ENCODE measurements around the gene NPTX2. TPM values are rescaled to one million over a fixed set of nuclear protein-coding genes. Genes with fewer than 3 reads are reported as not detected.

Gene NPTX2
- total RNA-seq, 1 experiment from 2014 or later: not detected

DNA sequence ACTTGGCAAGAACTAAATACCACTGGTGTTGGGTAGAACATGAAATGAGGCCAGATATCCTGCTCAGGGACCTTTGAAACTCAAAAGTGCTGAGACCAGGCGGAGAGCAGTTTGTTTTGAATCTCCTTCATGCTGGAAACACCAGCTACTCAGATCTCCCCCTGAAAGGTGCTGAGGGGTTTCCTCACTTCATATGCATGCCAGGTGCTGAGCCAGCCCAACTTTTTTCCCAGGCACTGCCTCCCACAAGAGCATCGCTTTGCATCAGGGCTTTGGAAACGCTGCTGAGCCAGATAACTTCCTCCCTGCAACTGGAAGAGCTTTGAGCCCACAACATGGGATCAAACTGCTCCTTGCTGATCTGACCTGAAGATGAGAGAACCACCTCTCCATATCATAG lies 13.7 kb downstream of the NPTX2 start:
- H3K36me3 ChIP-seq (ENCODE audit: control insufficient read depth in 1 of 2, insufficient read depth in 2 of 2, low read length in 2 of 2): no peaks in the 10 kb centered on the region
- ChIA-PET CTCF (no interaction called here), POLR2A (no interaction called here), RAD21 (ENCODE audit: low non-redundant PET in 1 of 2, low total read pairs in 2 of 2, uncharacterized antibody in 2 of 2, unreplicated experiment in 2 of 2) (no interaction called here)
- DNase-seq (ENCODE audit: low read depth, low spot score) (no peak), ATAC-seq (no peak)
- no peaks in the 10 kb centered on the region for H4K20me1 ChIP-seq (ENCODE audit: insufficient read depth)
- no peak overlapping the region for H3K4me2 ChIP-seq (ENCODE audit: low read length)
- intact Hi-C loops (cut with micrococcal nuclease): no loop called here
- no peak overlapping the region for H2AFZ ChIP-seq (ENCODE audit: low read depth, low read length, poor library complexity, severe bottlenecking)
- H3K9me2 ChIP-seq (ENCODE audit: insufficient read depth): no peaks in the 10 kb centered on the region
- no TSS peak for BruUV-seq (replicated peaks)
- H3K9me3 ChIP-seq (ENCODE audit: control insufficient read depth in 1 of 2, insufficient read depth in 1 of 2, low read depth in 1 of 2, low read length in 2 of 2): no peaks in the 10 kb centered on the region
- TF ChIP-seq ELF1 (IDR thresholded peaks at IDR 0.05; ENCODE audit: borderline replicate concordance, low read depth): no peak
- TF ChIP-seq, protein P1, sequence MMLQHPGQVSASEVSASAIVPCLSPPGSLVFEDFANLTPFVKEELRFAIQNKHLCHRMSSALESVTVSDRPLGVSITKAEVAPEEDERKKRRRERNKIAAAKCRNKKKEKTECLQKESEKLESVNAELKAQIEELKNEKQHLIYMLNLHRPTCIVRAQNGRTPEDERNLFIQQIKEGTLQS (IDR thresholded peaks at IDR 0.05): no peak
- no peak for TF ChIP-seq SRF (IDR thresholded peaks at IDR 0.05; ENCODE audit: low read depth)
- TF ChIP-seq SP1 (IDR thresholded peaks at IDR 0.05; ENCODE audit: low read depth): no peak
- no peak for TF ChIP-seq ZNF274 (IDR thresholded peaks at IDR 0.05; ENCODE audit: low read depth, low read length)
- TF ChIP-seq, protein P2, sequence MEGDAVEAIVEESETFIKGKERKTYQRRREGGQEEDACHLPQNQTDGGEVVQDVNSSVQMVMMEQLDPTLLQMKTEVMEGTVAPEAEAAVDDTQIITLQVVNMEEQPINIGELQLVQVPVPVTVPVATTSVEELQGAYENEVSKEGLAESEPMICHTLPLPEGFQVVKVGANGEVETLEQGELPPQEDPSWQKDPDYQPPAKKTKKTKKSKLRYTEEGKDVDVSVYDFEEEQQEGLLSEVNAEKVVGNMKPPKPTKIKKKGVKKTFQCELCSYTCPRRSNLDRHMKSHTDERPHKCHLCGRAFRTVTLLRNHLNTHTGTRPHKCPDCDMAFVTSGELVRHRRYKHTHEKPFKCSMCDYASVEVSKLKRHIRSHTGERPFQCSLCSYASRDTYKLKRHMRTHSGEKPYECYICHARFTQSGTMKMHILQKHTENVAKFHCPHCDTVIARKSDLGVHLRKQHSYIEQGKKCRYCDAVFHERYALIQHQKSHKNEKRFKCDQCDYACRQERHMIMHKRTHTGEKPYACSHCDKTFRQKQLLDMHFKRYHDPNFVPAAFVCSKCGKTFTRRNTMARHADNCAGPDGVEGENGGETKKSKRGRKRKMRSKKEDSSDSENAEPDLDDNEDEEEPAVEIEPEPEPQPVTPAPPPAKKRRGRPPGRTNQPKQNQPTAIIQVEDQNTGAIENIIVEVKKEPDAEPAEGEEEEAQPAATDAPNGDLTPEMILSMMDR (IDR thresholded peaks at IDR 0.05 in 2 of 3, conservative IDR thresholded peaks at IDR 0.05 in 1 of 3; ENCODE audit: borderline replicate concordance in 1 of 3, insufficient read depth in 1 of 3, low read depth in 2 of 3, low read length in 2 of 3): no peak
- no peak for TF ChIP-seq EGR1 (IDR thresholded peaks at IDR 0.05; ENCODE audit: low read depth)
- TF ChIP-seq POLR2A (IDR thresholded peaks at IDR 0.05; ENCODE audit: borderline replicate concordance, extremely low read depth, insufficient read depth, insufficient read length): no peak
- no peak for TF ChIP-seq EZH2 (IDR thresholded peaks at IDR 0.05)
- TF ChIP-seq POLR2AphosphoS5 (IDR thresholded peaks at IDR 0.05; ENCODE audit: low read depth, low read length): no peak
- TF ChIP-seq ZFX (IDR thresholded peaks at IDR 0.05): no peak
- peaks cover 37% of the 10 kb centered on the region for H3K27me3 ChIP-seq (ENCODE audit: insufficient read depth, low read length)
- no peak overlapping the region for H3K4me3 ChIP-seq (replicated peaks in 1 of 2; ENCODE audit: low read depth in 1 of 2, low read length in 2 of 2)
- no peaks in the 10 kb centered on the region for H3K4me1 ChIP-seq (ENCODE audit: control insufficient read depth in 1 of 2, insufficient read depth in 2 of 2, low read length in 2 of 2)
- no peak overlapping the region for H3K27ac ChIP-seq (ENCODE audit: low read depth, low read length)
- no peak overlapping the region for H3K9ac ChIP-seq (ENCODE audit: low read length)
- H3K79me2 ChIP-seq (ENCODE audit: insufficient read depth, low read length): no peaks in the 10 kb centered on the region

Measured in HCT116 (cell line).